ENCODE data around the gene TKTL1. TPM values are rescaled to one million over a fixed set of nuclear protein-coding genes. Genes with fewer than 3 reads are reported as not detected.

TKTL1 gene
- total and polyA plus RNA-seq, 3 experiments from 2014 or later = 0.18 to 8.7 TPM; not detected in 1

DNA sequence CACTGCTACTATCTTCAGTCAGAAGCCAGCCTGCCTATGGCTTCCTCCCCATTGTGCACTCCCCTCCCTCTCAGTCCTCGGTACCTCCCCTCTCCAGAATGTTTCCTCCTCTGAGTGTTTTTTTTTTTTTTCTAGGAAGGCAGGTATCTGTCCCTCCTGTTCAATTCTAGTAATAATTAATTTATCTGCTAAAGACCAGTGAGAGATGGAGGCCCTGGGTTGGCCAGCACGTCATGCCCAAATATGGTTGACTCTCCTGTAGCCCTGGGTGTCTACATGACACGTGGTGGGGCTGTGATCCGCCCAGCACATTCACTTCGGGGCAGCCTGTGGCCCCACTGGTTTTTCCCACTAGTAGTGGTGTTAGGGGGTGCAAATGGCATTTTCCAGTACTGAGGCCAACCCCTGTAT is 77.0 kb downstream of the TKTL1 start:
- H3K36me3 Mint-ChIP-seq = peaks cover 0 to 14% (median 0%) of the 10 kb centered on the region in 3 donors
- no peaks in the 10 kb centered on the region for H3K9me3 Mint-ChIP-seq
- peaks cover 29 to 36% (median 34%) of the 10 kb centered on the region in 3 donors for H3K4me1 Mint-ChIP-seq
- H3K9me3 ChIP-seq (ENCODE audit: low read length) = no peaks in the 10 kb centered on the region
- peak overlapping the region; percentile 81 to 100 (median 96) for H3K27ac Mint-ChIP-seq
- ChIA-PET POLR2A (interaction anchor here (0.7 to 0.9 kb wide), 2 partner anchors 11 to 26 kb away, joined by 3 read pairs; no protein-coding TSS in a partner anchor), CTCF (interaction anchor here (1.0 to 2.0 kb wide), 11 partner anchors 9 to 169 kb away, joined by 3 to 11 read pairs (median 7); partner anchors contain the start of gene RPL10)
- H3K27me3 Mint-ChIP-seq = peaks cover 0 to 8% of the 10 kb centered on the region in 2 donors
- peak overlapping the region; percentile 82 to 94 (median 88) for H3K4me3 Mint-ChIP-seq
- no peaks in the 10 kb centered on the region for H3K27me3 ChIP-seq (ENCODE audit: insufficient read depth, low read length, poor library complexity, severe bottlenecking)
- DNase-seq = peak in 3 of 5 donors; percentile 42 to 69 (median 49)
- peak overlapping the region; percentile 54 for H3K27ac ChIP-seq (ENCODE audit: low read depth, low read length)
- H3K4me3 ChIP-seq (ENCODE audit: low read length) = no peak overlapping the region
- no peaks in the 10 kb centered on the region for H3K36me3 ChIP-seq (ENCODE audit: insufficient read depth, low read length)
- H3K4me1 ChIP-seq (ENCODE audit: insufficient read depth, low read length) = peaks cover 42% of the 10 kb centered on the region

- peaks cover 37% of the 10 kb centered on the region for H3K4me1 ChIP-seq (ENCODE audit: insufficient read depth, low read length)
- H3K9me3 ChIP-seq (ENCODE audit: low read length) = no peaks in the 10 kb centered on the region
- peaks cover 0 to 6% (median 0%) of the 10 kb centered on the region in 3 donors for H3K36me3 Mint-ChIP-seq
- H3K27me3 ChIP-seq (ENCODE audit: insufficient read depth, low read length, poor library complexity, severe bottlenecking) = no peaks in the 10 kb centered on the region
- peak overlapping the region in 7 of 8 donors; percentile 61 to 100 (median 87) for H3K27ac Mint-ChIP-seq
- DNase-seq = peak in 1 of 5 donors; percentile 5
- H3K36me3 ChIP-seq (ENCODE audit: insufficient read depth, low read length) = no peaks in the 10 kb centered on the region
- H3K4me3 ChIP-seq (ENCODE audit: low read length) = peak overlapping the region; percentile 53
- peaks cover 20 to 29% (median 25%) of the 10 kb centered on the region in 3 donors for H3K4me1 Mint-ChIP-seq
- peak overlapping the region; percentile 45 to 89 (median 78) for H3K4me3 Mint-ChIP-seq
- ChIA-PET CTCF (interaction anchor here (0.8 to 2.0 kb wide), 17 partner anchors 8 to 168 kb away, joined by 3 to 11 read pairs (median 5); partner anchors contain the start of genes RPL10 and SLC10A3), POLR2A (interaction anchor here (0.7 to 1.2 kb wide), 3 partner anchors 10 to 25 kb away, joined by 3 to 4 read pairs (median 3); partner anchors contain the start of gene RPL10)
- peak overlapping the region; percentile 47 for H3K27ac ChIP-seq (ENCODE audit: low read depth, low read length)
- peaks cover 0 to 8% of the 10 kb centered on the region in 2 donors for H3K27me3 Mint-ChIP-seq
- H3K9me3 Mint-ChIP-seq = no peaks in the 10 kb centered on the region
These were observed 78.0 kb downstream of the TKTL1 start for GRCh38 chrX:154373340-154374306.

DNA sequence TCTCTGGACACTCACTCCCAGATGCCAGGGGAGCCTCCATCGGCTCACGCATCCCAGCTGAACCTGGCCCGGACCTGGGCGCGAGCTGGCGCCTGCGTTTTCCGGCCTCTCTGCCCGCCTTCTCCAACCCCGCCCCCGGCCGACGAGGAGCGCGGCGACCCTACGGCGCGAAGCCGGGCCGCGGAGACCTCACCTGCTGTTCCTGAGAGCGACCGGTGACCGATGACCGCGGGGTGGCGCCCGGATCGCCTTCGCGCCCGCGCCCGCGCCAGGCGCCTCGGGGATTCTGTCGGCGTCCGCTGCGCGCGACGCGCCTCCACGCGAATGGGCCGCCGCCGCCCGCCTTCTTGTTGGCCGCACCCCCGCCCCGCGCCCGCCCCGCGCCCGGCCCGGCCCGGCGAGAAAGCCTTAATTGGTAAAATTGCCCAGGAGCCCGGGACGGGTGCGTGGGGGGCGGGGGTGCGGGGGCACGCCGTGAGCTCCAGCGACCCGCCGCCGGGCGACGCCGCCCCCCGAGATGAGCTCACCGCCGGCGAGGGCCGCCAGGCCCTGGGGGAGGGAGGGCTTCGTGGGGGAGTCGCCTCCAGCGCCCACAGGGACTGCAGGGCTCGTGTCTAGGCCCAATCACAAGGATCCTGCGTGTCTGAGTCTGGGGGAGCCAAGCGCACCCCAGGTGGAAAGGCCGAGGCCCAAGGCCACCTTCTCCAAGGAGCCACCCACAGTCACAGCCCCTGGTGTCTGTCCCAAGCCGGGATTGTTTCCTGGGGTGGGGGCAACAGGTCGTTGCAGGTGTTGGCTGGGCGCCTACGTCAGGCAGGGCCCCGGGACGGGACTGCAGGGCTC is 78.9 kb downstream of the TKTL1 start, which contains the start of gene FLNA:
Gene FLNA, minus strand, starts transcription at position 322 of the 843 bp plus-strand sequence. CDS start 3,389 bp downstream, outside the sequence.
- ChIA-PET CTCF (interaction anchor here (1.4 to 2.0 kb wide), 6 partner anchors 9 to 159 kb away, joined by 5 to 11 read pairs (median 7); partner anchors contain the start of gene SLC10A3), POLR2A (interaction anchor here (1.2 kb wide), 1 partner anchor 23 kb away, joined by 4 read pairs; the partner anchor contains the start of gene RPL10)
- DNase-seq = peak in 1 of 5 donors; percentile 27
- Mint-ChIP-seq H3K4me1 (peaks cover 19 to 27% (median 25%) of the 10 kb centered on the region in 3 donors), H3K27ac (peak within 1 kb of the TSS in 7 of 8 donors; percentile 61 to 100 (median 87)), H3K9me3 (no peaks in the 10 kb centered on the region), H3K36me3 (peaks cover 0 to 7% (median 0%) of the 10 kb centered on the region in 3 donors), H3K4me3 (peak within 1 kb of the TSS; percentile 45 to 89 (median 78)), H3K27me3 (peaks cover 0 to 4% of the 10 kb centered on the region in 2 donors)
- Histone ChIP-seq H3K27ac (ENCODE audit: low read depth, low read length) (peak within 1 kb of the TSS; percentile 47), H3K36me3 (ENCODE audit: insufficient read depth, low read length) (no peaks in the 10 kb centered on the region), H3K27me3 (ENCODE audit: insufficient read depth, low read length, poor library complexity, severe bottlenecking) (no peaks in the 10 kb centered on the region), H3K9me3 (ENCODE audit: low read length) (no peaks in the 10 kb centered on the region), H3K4me1 (ENCODE audit: insufficient read depth, low read length) (peaks cover 37% of the 10 kb centered on the region), H3K4me3 (ENCODE audit: low read length) (peak within 1 kb of the TSS; percentile 53)

DNA sequence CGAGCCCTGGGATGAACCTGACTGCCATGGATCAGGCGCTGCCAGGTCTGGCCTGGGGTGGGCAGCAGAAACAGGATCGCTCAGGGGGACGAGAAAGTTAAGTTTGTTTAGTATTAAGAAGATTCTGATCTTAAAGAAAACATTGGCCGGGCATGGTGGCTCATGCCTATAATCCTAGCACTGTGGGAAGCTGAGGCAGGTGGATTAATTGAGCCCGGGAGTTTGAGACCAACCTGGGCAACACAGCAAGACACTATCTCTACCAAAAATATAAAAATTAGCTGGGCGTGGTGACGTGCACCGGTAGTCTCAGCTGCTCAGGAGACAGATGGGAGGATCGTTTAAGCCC is 79.5 kb downstream of the TKTL1 start:
- ChIA-PET CTCF (interaction anchor here (2.0 kb wide), 1 partner anchor 115 kb away, joined by 5 read pairs; the partner anchor contains the start of gene SLC10A3), POLR2A (no interaction called here)
- no peak overlapping the region for H3K4me3 ChIP-seq (ENCODE audit: low read length)
- H3K27ac Mint-ChIP-seq = peak overlapping the region in 5 of 8 donors; percentile 45 to 96 (median 82)
- H3K4me3 Mint-ChIP-seq = peak overlapping the region in 5 of 7 donors; percentile 3 to 76 (median 45)
- no peaks in the 10 kb centered on the region for H3K36me3 ChIP-seq (ENCODE audit: insufficient read depth, low read length)
- H3K9me3 Mint-ChIP-seq = no peaks in the 10 kb centered on the region
- peaks cover 14 to 29% (median 26%) of the 10 kb centered on the region in 3 donors for H3K4me1 Mint-ChIP-seq
- H3K27me3 ChIP-seq (ENCODE audit: insufficient read depth, low read length, poor library complexity, severe bottlenecking) = no peaks in the 10 kb centered on the region
- H3K27ac ChIP-seq (ENCODE audit: low read depth, low read length) = no peak overlapping the region
- H3K4me1 ChIP-seq (ENCODE audit: insufficient read depth, low read length) = peaks cover 40% of the 10 kb centered on the region
- DNase-seq = no peak
- no peaks in the 10 kb centered on the region for H3K9me3 ChIP-seq (ENCODE audit: low read length)
- peaks cover 0 to 6% (median 2%) of the 10 kb centered on the region in 3 donors for H3K36me3 Mint-ChIP-seq
- peaks cover 0 to 1% of the 10 kb centered on the region in 2 donors for H3K27me3 Mint-ChIP-seq

DNA sequence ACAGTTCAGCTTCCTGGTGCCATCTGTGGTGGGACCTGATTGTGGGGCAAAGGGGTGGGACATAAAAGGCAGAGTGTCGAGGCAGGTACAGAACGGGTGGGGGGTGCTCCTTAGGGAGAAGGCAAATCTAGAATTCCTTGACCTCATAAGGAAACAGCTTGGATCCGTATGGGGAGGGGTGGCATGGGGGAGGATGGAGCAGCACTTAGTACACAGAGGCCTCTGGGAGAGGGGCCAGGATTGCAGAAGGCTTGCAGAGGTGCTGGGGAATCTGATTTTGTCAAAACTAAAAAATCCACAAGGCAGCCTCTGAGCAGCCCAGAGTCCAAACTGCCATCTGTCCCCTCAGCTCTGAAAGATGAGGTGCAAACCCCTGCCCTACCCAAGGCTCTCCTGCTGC is 81.2 kb downstream of the TKTL1 start:
- CTCF ChIA-PET = no interaction called here
- H3K27ac Mint-ChIP-seq = peak overlapping the region in 6 of 8 donors; percentile 24 to 94 (median 88)
- peaks cover 0 to 1% of the 10 kb centered on the region in 2 donors for H3K27me3 Mint-ChIP-seq
- peaks cover 0 to 20% (median 2%) of the 10 kb centered on the region in 3 donors for H3K36me3 Mint-ChIP-seq
- Histone ChIP-seq H3K4me3 (ENCODE audit: low read length) (no peak overlapping the region), H3K27me3 (ENCODE audit: insufficient read depth, low read length, poor library complexity, severe bottlenecking) (no peaks in the 10 kb centered on the region), H3K27ac (ENCODE audit: low read depth, low read length) (no peak overlapping the region), H3K9me3 (ENCODE audit: low read length) (no peaks in the 10 kb centered on the region), H3K36me3 (ENCODE audit: insufficient read depth, low read length) (no peaks in the 10 kb centered on the region), H3K4me1 (ENCODE audit: insufficient read depth, low read length) (peaks cover 48% of the 10 kb centered on the region)
- H3K4me1 Mint-ChIP-seq = peaks cover 18 to 38% (median 33%) of the 10 kb centered on the region in 3 donors
- H3K9me3 Mint-ChIP-seq = no peaks in the 10 kb centered on the region
- H3K4me3 Mint-ChIP-seq = peak overlapping the region in 1 of 7 donors; percentile 51
- no peak for DNase-seq
- POLR2A ChIA-PET = no interaction called here

- Histone ChIP-seq H3K9me3 (ENCODE audit: low read length) (no peaks in the 10 kb centered on the region), H3K27ac (ENCODE audit: low read depth, low read length) (peak overlapping the region; percentile 85), H3K4me1 (ENCODE audit: insufficient read depth, low read length) (peaks cover 38% of the 10 kb centered on the region), H3K27me3 (ENCODE audit: insufficient read depth, low read length, poor library complexity, severe bottlenecking) (no peaks in the 10 kb centered on the region), H3K4me3 (ENCODE audit: low read length) (no peak overlapping the region), H3K36me3 (ENCODE audit: insufficient read depth, low read length) (no peaks in the 10 kb centered on the region)
- H3K27me3 Mint-ChIP-seq = peaks cover 0 to 1% of the 10 kb centered on the region in 2 donors
- H3K36me3 Mint-ChIP-seq = peaks cover 0 to 24% (median 2%) of the 10 kb centered on the region in 3 donors
- peak overlapping the region; percentile 60 to 94 (median 82) for H3K4me3 Mint-ChIP-seq
- ChIA-PET CTCF (no interaction called here), POLR2A (interaction anchor here (0.5 to 3.2 kb wide), 6 partner anchors 9 to 451 kb away, joined by 3 to 22 read pairs (median 4); no protein-coding TSS in a partner anchor)
- no peaks in the 10 kb centered on the region for H3K9me3 Mint-ChIP-seq
- peak; percentile 40 to 92 (median 71) for DNase-seq
- peaks cover 7 to 27% (median 26%) of the 10 kb centered on the region in 3 donors for H3K4me1 Mint-ChIP-seq
- H3K27ac Mint-ChIP-seq = peak overlapping the region; percentile 82 to 95 (median 94)
These were observed 82.6 kb downstream of the TKTL1 start for GRCh38 chrX:154378059-154378798.

Measured in CD8-positive, alpha-beta memory T cell (primary cell).